NCI-H146 treated with DMSO at 0.1 percent for 48 hours (cell line): ENCODE measurements around the gene NID1.
"Not testable (repeated sequence)": the region's sequence is repeated elsewhere in the genome, so short reads cannot be mapped to it uniquely, and the experiment has no call there.

ENCODE experiments used
- DNase-seq: peaks from one replicate; lab custom pipeline; 2025; ENCODE audit not compliant: unreplicated experiment; lab: John Stamatoyannopoulos, UW

NID1 gene

DNA sequence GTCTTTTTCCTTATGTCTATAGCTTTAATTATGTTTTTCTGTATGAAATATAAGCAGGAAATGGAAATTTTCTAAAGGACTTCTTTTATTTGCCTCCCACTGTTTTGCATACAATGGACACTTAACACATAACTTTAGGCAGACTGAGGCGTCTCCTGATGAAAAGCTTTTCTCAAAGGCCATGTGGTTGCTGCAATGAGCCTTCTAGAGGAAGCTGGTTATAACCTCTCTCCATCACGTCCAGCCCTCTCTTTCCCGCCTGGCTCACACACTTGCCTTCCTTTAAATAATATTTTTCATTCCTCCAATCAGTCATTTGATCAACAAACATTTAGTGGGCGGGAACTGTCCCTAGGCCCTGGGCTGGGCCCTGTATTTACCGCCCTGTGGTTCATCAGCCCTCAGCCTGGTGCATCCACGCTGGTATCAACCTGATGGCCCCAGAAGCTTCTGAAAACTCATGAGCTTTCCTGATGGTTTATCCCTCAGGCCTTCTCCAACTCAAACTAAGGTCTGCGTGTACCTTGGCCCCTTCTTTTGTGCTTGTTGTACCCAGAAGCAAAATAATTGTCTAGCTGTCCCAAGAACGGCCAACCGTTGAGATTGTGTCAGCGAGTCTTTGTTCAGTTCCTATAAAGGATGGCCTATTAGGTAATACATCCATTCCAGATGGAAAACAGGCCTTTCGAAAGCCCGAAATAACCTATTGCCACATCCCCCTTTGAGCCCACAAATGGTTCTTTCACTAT is 122.8 kb downstream of the NID1 start:
- no peak for DNase-seq

DNA sequence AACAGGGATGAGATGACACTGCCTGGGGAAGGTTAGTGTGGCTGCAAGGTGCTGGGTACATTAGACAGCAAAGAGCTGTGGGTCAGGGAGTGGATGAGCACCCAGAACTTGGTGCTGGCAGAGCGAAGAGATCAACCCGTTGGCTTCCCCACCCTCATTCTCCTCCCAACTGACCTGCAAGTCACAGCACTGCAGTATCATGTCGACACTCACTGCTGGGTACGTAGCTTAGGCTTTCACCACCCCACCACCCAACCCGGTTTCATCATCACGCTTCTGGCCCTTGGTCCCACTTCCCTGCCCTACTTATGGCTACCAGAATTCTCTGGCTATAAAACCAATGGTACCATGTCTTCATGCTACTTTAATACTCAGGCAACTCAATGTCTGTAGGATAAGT is 124.6 kb downstream of the NID1 start:
- no peak for DNase-seq

DNA sequence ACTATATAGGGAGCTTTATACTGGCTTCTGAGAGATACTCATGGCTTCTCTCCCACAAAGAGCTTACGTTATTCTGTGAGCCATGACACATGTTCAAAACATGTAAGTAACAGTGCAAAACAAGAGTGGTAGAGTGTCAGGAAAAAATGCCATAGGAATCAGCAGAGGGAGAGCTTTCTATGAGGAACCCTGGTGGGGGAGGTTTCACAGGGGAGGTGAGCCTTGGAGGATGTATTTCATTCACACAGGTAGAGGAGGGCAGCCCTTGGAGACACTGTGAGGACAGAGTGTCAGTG is 125.5 kb downstream of the NID1 start:
- DNase-seq: no peak

DNA sequence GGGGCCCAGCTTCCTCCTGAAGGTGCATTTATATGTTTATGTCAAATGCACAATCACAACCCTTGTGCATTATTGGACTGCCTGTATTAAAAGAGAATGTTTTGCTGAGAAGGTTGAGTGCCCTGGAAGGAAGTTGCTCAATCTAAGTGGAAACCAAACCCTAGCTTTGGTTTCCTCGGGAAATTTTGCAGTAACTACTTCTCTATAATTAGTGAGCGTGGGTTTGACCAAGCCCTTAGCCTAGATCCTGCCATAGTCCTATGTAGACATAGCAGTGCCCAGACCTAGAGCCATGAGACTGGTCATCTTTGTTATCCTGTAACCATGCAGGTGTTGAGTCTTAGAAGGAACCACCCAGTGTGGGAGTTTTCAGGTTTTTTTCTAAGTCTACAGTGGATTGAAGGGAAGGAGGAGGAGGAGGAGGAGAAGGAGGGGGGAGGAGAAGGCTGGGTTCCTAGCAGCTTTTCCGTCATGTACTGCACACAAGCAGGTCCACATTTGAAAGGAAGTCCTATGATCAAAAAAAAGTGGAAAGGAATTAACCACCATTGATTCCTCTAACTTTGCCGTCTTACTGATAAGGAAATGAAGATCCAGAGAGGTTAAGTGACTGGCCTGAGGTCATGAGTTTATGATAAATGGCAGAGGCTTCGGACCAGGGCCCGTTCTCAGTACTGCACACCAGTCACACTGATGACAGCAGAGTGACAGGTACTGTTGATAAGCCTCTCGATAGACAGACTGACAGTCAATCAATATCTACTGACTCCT is 126.0 kb downstream of the NID1 start:
- no peak for DNase-seq

DNA sequence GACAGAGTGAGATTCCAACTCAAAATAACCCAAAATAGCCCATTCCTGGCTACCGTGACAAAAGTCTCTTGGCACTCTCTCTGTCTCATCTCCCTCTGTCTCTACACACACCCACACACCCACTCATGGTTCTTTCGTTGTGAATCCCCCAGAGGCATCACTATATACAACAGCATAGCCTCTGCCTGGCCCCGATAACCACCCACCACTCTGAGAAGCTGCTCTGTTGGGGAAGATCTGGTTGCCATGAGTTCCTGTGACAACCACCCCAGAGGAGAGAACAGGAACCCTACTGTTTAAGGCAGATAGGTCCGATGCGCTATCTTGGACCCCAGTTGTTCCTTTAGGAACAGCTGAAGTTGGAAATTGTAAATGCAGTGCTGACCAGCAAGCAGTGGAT is 127.8 kb downstream of the NID1 start:
- no peak for DNase-seq

DNA sequence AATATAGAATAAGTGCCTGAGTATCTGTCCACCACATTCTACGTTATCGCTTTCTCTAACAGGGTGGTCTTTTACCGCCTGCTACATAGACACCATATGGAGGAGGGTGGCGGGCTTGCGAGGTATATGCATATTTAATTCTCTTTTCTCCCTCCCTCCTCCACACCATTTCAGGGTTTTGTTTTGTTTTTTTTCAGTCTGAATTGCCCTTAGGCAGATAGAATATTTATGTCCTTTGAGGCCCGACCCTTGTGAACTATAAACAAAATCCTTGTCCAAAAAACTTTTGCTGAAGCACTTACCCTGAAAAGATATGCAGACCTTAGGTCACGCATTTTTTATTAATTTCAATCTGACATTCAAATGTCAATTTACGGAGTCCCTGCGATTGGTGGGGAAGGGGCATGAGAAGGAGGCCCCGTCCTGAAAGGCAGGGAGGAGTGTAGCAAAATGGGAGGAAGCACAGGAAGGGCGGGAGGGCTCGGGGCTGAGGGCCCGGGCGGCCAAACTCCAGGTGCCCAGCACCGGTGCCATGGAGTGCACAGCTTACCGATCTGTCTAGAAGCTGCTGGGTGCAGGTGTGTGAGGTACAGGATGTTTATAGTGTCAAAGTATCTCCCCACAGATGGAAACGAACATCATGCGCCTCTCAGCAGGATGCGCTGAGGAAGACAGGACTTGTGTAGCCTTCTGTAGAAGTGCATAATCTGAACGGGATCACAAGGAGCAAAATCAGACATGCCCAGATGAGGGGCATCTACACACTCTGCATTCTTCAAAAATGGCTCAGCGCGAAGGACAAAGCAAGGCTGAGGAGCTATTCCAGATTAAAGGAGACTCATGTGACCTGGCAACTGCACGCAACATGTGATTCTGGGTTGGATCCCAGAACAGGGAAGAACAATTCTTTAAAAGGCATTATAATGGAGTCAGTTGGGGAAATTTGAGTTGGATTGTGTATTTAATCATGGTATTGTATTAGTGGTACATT is 129.4 kb downstream of the NID1 start:
- DNase-seq: no peak

DNA sequence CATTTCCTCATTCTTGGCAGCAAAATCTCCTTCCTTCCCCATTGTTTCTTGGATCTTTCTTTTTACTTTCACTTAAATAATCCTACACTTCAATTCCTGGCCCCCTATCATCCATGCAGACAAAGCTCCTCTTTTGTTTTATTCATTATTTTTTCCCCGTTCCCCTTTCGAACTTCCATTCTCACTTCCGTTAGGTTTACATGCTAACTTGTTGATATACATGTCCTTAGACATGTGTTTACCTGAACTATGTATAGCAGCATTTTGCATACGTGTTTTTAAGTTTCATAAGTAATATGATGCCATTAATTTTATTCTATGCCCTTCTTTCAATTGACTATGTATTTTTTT is 131.1 kb downstream of the NID1 start:
- no peak for DNase-seq

DNA sequence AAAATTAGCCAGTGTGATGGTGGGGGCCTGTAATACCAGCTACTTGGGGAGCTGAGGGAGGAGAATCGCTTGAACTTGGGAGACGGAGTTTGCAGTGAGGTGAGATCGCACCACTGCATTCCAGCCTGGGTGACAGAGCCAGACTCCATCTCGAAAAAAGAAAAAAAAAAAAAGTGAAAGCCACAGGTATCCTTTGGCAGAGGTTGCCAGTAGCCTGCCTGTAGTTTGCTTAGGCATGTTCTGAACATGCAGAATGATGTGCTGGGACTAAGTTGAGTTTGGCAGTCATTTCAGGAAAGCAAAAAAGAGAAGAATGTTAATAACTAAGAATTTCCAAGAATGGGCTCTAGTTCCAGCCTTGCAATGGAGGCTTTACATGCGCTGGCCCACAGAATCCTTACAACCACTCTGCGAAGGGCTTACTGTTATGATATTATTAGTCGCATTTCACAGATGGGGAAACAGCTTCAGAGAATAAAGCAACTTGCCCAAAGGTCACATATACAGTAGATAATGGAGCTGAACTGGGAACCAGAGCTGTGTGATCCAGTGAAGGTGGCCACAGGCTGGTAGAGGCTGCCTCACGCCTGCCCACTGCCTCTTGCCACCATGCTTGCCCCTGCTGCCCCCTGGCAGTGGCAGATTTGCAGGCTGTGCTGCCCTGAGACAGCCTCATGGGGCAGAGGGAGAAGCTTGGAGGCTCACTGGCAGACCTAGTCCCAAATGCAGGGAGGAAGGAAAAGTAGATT is 131.7 kb downstream of the NID1 start:
- DNase-seq: no peak

DNA sequence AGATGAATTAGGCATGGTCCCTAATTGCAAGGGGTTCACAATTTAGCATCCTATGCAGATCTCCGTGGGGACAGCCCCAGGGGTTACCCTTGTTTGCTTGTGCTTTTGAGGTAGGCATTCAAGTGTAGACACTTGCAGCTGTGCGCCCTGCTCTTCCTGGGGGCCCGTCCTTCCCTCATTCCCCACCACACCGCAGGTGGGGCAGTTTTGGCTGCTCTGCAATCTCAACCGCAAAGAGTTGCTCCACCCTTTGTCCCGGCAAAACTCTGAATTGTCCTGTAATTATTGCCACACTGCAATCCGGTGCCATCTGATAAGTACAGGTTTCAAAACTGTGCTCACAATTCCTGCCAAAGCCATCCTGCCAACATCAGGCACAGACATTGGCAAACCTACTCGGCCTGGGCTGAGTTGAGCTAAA is 132.8 kb downstream of the NID1 start:
- no peak for DNase-seq

DNA sequence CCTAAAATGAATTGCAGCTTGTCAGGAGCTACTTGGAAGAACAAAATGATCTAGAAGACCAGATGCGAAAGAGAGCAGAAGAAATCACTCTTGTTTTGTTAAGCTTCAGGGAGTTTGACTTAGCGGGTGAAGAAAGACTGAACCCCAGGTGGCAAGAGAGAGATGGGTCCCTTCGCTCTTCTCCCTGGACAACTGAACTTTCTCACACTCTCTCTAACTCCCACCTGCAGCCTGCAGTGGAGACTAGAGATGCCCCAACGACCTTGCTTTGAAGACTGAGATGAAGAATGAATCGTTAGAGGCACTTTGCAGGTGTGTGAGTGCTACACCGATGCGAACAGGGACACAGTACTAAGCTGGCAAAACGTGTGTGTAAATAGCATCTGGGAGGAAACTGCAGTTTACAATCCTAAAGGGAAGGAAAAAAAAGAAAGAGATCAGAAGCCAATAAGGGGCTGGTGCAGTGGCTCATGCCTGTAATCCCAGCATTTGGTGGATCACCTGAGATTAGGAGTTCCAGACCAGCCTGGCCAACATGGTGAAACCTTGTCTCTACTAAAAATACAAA is 133.6 kb downstream of the NID1 start:
- DNase-seq: no peak

DNA sequence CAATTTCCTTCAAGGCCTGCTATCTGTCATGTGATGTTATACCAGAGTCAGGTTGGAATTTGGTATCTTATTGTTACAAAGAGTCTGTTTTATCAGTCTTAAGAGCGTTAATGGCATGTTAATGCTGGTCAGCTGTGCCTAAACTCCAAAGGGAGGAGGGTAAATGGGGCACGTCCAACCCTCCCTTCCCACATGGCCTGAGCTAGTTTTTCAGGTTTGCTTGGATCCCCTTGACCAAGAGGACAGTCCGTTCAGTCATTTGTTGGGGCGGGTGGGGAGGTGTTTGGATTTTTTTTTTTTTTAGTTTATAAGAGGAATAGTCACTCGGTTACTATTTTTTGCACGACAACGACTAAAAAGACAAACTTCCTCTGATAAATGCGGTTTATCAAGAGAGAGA is 134.3 kb downstream of the NID1 start:
- no peak for DNase-seq

DNA sequence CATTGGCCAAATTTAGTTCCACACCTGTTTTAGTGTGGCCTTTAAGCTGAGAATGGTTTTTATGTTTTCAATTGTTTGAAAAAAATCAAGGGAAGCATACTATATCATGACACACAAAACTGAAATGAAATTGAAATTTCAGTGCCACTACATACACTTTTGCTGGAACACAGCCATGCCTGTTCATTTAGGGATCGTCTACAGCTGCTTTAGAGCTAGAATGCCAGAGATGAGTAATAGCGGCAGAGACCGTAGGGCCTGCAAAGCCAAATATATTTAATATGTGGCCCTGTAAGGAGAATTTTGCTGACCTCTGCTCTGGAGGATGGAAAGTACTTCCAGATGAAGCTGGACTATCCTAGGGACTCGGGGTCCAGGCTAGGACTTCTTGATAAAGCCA is 135.7 kb downstream of the NID1 start:
- DNase-seq: no peak

DNA sequence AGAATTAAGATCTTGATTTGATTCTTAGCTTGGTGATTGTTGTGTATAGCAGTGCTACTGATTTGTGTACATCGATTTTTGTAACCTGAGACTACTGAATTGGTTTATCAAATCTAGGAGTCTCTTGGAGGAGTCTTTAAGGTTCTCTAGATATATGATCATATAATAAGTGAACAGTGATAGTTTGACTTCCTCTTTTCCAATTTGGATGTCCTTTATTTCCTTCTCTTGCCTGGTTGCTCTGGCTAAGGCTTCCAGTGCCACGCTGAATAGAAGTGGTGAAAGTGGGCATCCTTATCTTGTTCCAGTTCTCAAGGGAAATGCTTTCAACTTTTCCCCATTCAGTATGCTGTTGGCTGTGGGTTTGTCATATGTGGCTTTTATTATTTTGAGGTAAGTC is 136.7 kb downstream of the NID1 start:
- no peak for DNase-seq

DNA sequence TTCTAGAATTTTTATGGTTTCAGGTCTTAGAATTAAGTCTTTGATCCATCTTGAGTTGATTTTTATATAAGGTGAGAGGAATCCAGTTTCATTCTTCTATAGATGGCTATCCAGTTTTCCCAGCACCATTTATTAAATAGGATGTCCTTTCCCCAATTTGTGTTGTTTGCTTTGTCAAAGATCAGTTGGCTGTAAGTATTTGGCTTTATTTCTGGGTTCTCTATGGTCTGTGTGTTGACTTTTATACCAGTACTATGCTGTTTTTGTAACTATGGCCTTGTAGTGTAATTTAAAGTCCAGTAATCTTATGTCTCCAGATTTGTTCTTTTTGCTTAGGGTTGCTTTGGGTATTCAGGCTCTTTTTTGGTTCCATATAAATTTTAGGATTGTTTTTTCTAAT is 137.3 kb downstream of the NID1 start:
- DNase-seq: not testable (repeated sequence)
